Measurements from ENCODE around the gene GRIA3. TPM values are rescaled to one million over a fixed set of nuclear protein-coding genes. Genes with fewer than 3 reads are reported as not detected.

The GRIA3 gene
- total and polyA plus RNA-seq, 10 of the 15 experiments (the other 5 are each of a cell fraction or from before 2014, with no cell fraction given) = 0.45 to 4.3 (median 2.2) TPM

- Histone ChIP-seq H2AFZ (ENCODE audit: control insufficient read depth, low read depth, low read length) (no peak overlapping the region; the same call in 1 of the 2 replicates), H3K36me3 (ENCODE audit: control insufficient read depth in 2 of 2, insufficient read depth in 2 of 2, low read length in 1 of 2) (no peaks in the 10 kb centered on the region), H3K27ac (ENCODE audit: control insufficient read depth, insufficient read depth) (no peak overlapping the region), H3K27me3 (replicated peaks in 1 of 2; ENCODE audit: control insufficient read depth in 2 of 2, insufficient read depth in 2 of 2, low read length in 1 of 2) (no peaks in the 10 kb centered on the region), H3K9ac (ENCODE audit: control insufficient read depth, insufficient read depth, low read length) (no peak overlapping the region), H3K4me2 (ENCODE audit: control insufficient read depth, insufficient read depth) (no peak overlapping the region), H3K79me2 (ENCODE audit: control insufficient read depth, insufficient read depth, low read length) (no peaks in the 10 kb centered on the region), H3K9me3 (replicated peaks; ENCODE audit: control insufficient read depth, insufficient read depth, low read length) (no peaks in the 10 kb centered on the region), H3K4me3 (no peak overlapping the region), H3K4me1 (ENCODE audit: control insufficient read depth, insufficient read depth, low read length) (no peaks in the 10 kb centered on the region), H4K20me1 (ENCODE audit: control insufficient read depth, insufficient read depth) (no peaks in the 10 kb centered on the region)
- ChIA-PET POLR2A (no interaction called here), CTCF (interaction anchor here (2.8 kb wide), 1 partner anchor 14 kb away, joined by 10 read pairs; no protein-coding TSS in a partner anchor), SMC1A (ENCODE audit: uncharacterized antibody, unreplicated experiment) (interaction anchor here (2.6 kb wide), 1 partner anchor 10 kb away, joined by 12 read pairs; no protein-coding TSS in a partner anchor), RAD21 (ENCODE audit: unreplicated experiment) (no interaction called here)
- FAIRE-seq (no peak), DNase-seq (ENCODE audit: low read depth, low spot score) (no peak), ATAC-seq (no peak)
- TF ChIP-seq SRF (IDR thresholded peaks at IDR 0.05; ENCODE audit: low read depth in 2 of 2, low read length in 2 of 2) (no peak), ZSCAN29 (IDR thresholded peaks at IDR 0.05) (no peak), TBL1XR1 (IDR thresholded peaks at IDR 0.05; ENCODE audit: low read depth, low read length) (no peak), SUPT20H (IDR thresholded peaks at IDR 0.05; ENCODE audit: borderline replicate concordance, control insufficient read depth, low read depth, low read length) (no peak), IRF3 (IDR thresholded peaks at IDR 0.05) (no peak)
- no TSS peak for BruUV-seq (replicated peaks)
- in situ Hi-C loops (cut with MboI) = no loop called here
- WGBS (ENCODE audit: insufficient coverage, insufficient replicate concordance, low lambda C conversion rate, missing lambda C conversion rate) = 30% methylated on average over 8 of the region's 8 CpGs
- intact Hi-C loops (cut with micrococcal nuclease; ENCODE audit: unreplicated experiment) = no loop called here
Measured at GRCh38 chrX:123263270-123263669, 79.2 kb downstream of the GRIA3 start.

GRCh38 chrX:123263747-123264146 lies 79.7 kb downstream of the GRIA3 start:
- CTCF ChIA-PET = interaction anchor here (1.0 to 2.0 kb wide), 2 partner anchors 14 to 159 kb away, joined by 4 to 6 read pairs; no protein-coding TSS in a partner anchor
- no peak overlapping the region for H3K27ac ChIP-seq (ENCODE audit: control insufficient read depth, insufficient read depth)
- H3K36me3 ChIP-seq (ENCODE audit: control insufficient read depth in 2 of 2, insufficient read depth in 2 of 2, low read length in 1 of 2) = no peaks in the 10 kb centered on the region
- SMC1A ChIA-PET (ENCODE audit: uncharacterized antibody, unreplicated experiment) = no interaction called here
- no peaks in the 10 kb centered on the region for H4K20me1 ChIP-seq (ENCODE audit: control insufficient read depth, insufficient read depth)
- H3K9me3 ChIP-seq (replicated peaks; ENCODE audit: control insufficient read depth, insufficient read depth, low read length) = no peaks in the 10 kb centered on the region
- no peak overlapping the region for H3K4me2 ChIP-seq (ENCODE audit: control insufficient read depth, insufficient read depth)
- no peak overlapping the region for H3K4me3 ChIP-seq
- POLR2A ChIA-PET = no interaction called here
- H2AFZ ChIP-seq (ENCODE audit: control insufficient read depth, low read depth, low read length) = no peak overlapping the region
- in situ Hi-C loops (cut with MboI) = no loop called here
- ATAC-seq (no peak), FAIRE-seq (no peak), DNase-seq (ENCODE audit: low read depth, low spot score) (no peak)
- H3K79me2 ChIP-seq (ENCODE audit: control insufficient read depth, insufficient read depth, low read length) = no peaks in the 10 kb centered on the region
- H3K27me3 ChIP-seq (replicated peaks in 1 of 2; ENCODE audit: control insufficient read depth in 2 of 2, insufficient read depth in 2 of 2, low read length in 1 of 2) = no peaks in the 10 kb centered on the region
- RAD21 ChIA-PET (ENCODE audit: unreplicated experiment) = interaction anchor here (1.3 to 1.7 kb wide), 2 partner anchors 13 to 158 kb away, joined by 3 read pairs; no protein-coding TSS in a partner anchor
- intact Hi-C loops (cut with micrococcal nuclease; ENCODE audit: unreplicated experiment) = no loop called here
- BruUV-seq (replicated peaks) = no TSS peak
- H3K9ac ChIP-seq (ENCODE audit: control insufficient read depth, insufficient read depth, low read length) = no peak overlapping the region
- WGBS (ENCODE audit: insufficient coverage, insufficient replicate concordance, low lambda C conversion rate, missing lambda C conversion rate) = 0% methylated on average over 1 of the region's 1 CpG
- H3K4me1 ChIP-seq (ENCODE audit: control insufficient read depth, insufficient read depth, low read length) = no peaks in the 10 kb centered on the region
- TF ChIP-seq TCF7 (IDR thresholded peaks at IDR 0.05; ENCODE audit: borderline replicate concordance) = no peak
- TF ChIP-seq POLR2AphosphoS5 (IDR thresholded peaks at IDR 0.05; ENCODE audit: low read length) = no peak
- no peak for TF ChIP-seq E2F8 (IDR thresholded peaks at IDR 0.05; ENCODE audit: low read depth, partially characterized antibody)
- no peak for TF ChIP-seq RFX5 (IDR thresholded peaks at IDR 0.05; ENCODE audit: low read depth, low read length)
- TF ChIP-seq MLLT1 (IDR thresholded peaks at IDR 0.05) = no peak
- TF ChIP-seq YBX1 (IDR thresholded peaks at IDR 0.05) = no peak
